ENCODE results near the gene KLK15. TPM values are rescaled to one million over a fixed set of nuclear protein-coding genes. Genes with fewer than 3 reads are reported as not detected.

KLK15 gene
- total and polyA plus RNA-seq, 2 of the 4 experiments (the other 2 are of a cell fraction) = not detected

- H3K23ac ChIP-seq (ENCODE audit: low read depth, low read length) = no peak overlapping the region
- H4K20me1 ChIP-seq (ENCODE audit: insufficient read depth, low read length) = no peaks in the 10 kb centered on the region
- H3K9me1 ChIP-seq (ENCODE audit: insufficient read depth, low read length) = no peaks in the 10 kb centered on the region
- no peak overlapping the region for H3K4me3 ChIP-seq (ENCODE audit: insufficient read depth, low read depth, low read length)
- no peak overlapping the region for H3K14ac ChIP-seq (replicated peaks; ENCODE audit: low read depth, low read length)
- no peak overlapping the region for H4K8ac ChIP-seq (ENCODE audit: low read depth in 2 of 2, low read length in 2 of 2)
- no peak for DNase-seq
- BruUV-seq (replicated peaks) = no TSS peak
- TF ChIP-seq USF2 (IDR thresholded peaks at IDR 0.05; ENCODE audit: low read depth, low read length) (no peak), SMC3 (IDR thresholded peaks at IDR 0.05; ENCODE audit: low read depth, low read length) (no peak), CTCF (conservative IDR thresholded peaks at IDR 0.05; ENCODE audit: low read depth, low read length) (no peak), MAZ (IDR thresholded peaks at IDR 0.05; ENCODE audit: borderline replicate concordance, low read depth, low read length) (no peak), POLR2A (IDR thresholded peaks at IDR 0.05; ENCODE audit: low read depth, low read length) (no peak), FOS (IDR thresholded peaks at IDR 0.05; ENCODE audit: low read depth, low read length) (no peak), NFE2L2 (IDR thresholded peaks at IDR 0.05; ENCODE audit: low read depth, low read length) (no peak), CHD1 (IDR thresholded peaks at IDR 0.05; ENCODE audit: low read depth, low read length) (no peak), RFX5 (IDR thresholded peaks at IDR 0.05; ENCODE audit: low read depth, low read length) (no peak), ELK1 (IDR thresholded peaks at IDR 0.05; ENCODE audit: borderline replicate concordance, low read depth, low read length) (no peak), RAD21 (IDR thresholded peaks at IDR 0.05; ENCODE audit: low read length) (no peak), RCOR1 (IDR thresholded peaks at IDR 0.05; ENCODE audit: insufficient replicate concordance, low read length) (no peak), MXI1 (IDR thresholded peaks at IDR 0.05; ENCODE audit: borderline replicate concordance, low read depth, low read length) (no peak), MAFK (IDR thresholded peaks at IDR 0.05; ENCODE audit: low read depth, low read length) (no peak), BHLHE40 (IDR thresholded peaks at IDR 0.05; ENCODE audit: low read depth, low read length) (no peak)
- no peak overlapping the region for H2AK5ac ChIP-seq (ENCODE audit: low read depth, low read length)
- no peak overlapping the region for H2AK9ac ChIP-seq (replicated peaks; ENCODE audit: low read depth, low read length, poor library complexity)
- dilution Hi-C loops (cut with HindIII; ENCODE audit: low sequenced_read_pairs, unreplicated experiment) (no loop called here), in situ Hi-C loops (cut with MboI; ENCODE audit: low sequenced_read_pairs) (no loop called here), intact Hi-C loops (cut with micrococcal nuclease) (no loop called here)
- H2AFZ ChIP-seq (replicated peaks; ENCODE audit: low read length, poor library complexity) = no peak overlapping the region
- no peak overlapping the region for H2BK15ac ChIP-seq (ENCODE audit: low read depth, low read length)
- H4K91ac ChIP-seq (ENCODE audit: insufficient read depth, low read depth, low read length) = no peak overlapping the region
- H2BK20ac ChIP-seq (ENCODE audit: low read depth, low read length) = no peak overlapping the region
- H3K9me3 ChIP-seq (ENCODE audit: control insufficient read depth, insufficient read depth, low read length) = no peaks in the 10 kb centered on the region
- H3K27me3 ChIP-seq (ENCODE audit: control insufficient read depth, insufficient read depth, low read length) = peaks cover 45% of the 10 kb centered on the region
- no peak overlapping the region for H3K4me2 ChIP-seq (ENCODE audit: low read depth, low read length)
- no peak overlapping the region for H3K56ac ChIP-seq (ENCODE audit: extremely low read depth, insufficient read depth, low read length)
- H4K5ac ChIP-seq (ENCODE audit: low read depth, low read length) = no peak overlapping the region
- CTCF ChIA-PET = no interaction called here
- 20% methylated on average over 2 of the region's 8 CpGs; no CpG with 5 or more reads in 1 of the 2 experiments for WGBS, 2 experiments (ENCODE audit: extremely low coverage in 2 of 2, insufficient read length in 1 of 2)
- no peak overlapping the region for H2BK5ac ChIP-seq (ENCODE audit: low read depth, low read length, poor library complexity, severe bottlenecking)
- ATAC-seq (ENCODE audit: low read depth) = no peak
- no peak overlapping the region for H3K4ac ChIP-seq (ENCODE audit: low read depth, low read length)
- no peaks in the 10 kb centered on the region for H3K36me3 ChIP-seq (ENCODE audit: control insufficient read depth, insufficient read depth, low read length)
- no peaks in the 10 kb centered on the region for H3K79me1 ChIP-seq (ENCODE audit: low read depth in 1 of 2, low read length in 2 of 2)
- no peak overlapping the region for H3K9ac ChIP-seq (ENCODE audit: low read depth, low read length)
- H3K4me1 ChIP-seq (ENCODE audit: control insufficient read depth, insufficient read depth, low read length) = no peaks in the 10 kb centered on the region
- H3K18ac ChIP-seq (ENCODE audit: low read depth, low read length) = no peak overlapping the region
- H3K27ac ChIP-seq (ENCODE audit: insufficient read depth, low read length) = no peak overlapping the region
- POLR2A ChIA-PET (ENCODE audit: unreplicated experiment) = no interaction called here
- H2BK120ac ChIP-seq (ENCODE audit: low read depth, low read length) = no peak overlapping the region
These were observed 13.7 kb downstream of the KLK15 start for GRCh38 chr19:50819636-50820035.

Measured in IMR-90 (cell line).